22Rv1 (cell line): ENCODE data around the gene GNAT2.

Source experiments
- CTCF ChIP-seq: fragments of 450-650 bp; IDR thresholded peaks from 2 replicates; pipeline ENCODE4 v1.5.1; 2017; ENCODE audit warnings: mild to moderate bottlenecking
- ZFX ChIP-seq: fragments of 450-650 bp; IDR thresholded peaks from 2 replicates; pipeline ENCODE4 v1.6.1; 2017; ENCODE audit warnings: antibody characterized with exemption, borderline replicate concordance

GRCh38 chr1:109592916-109593315 is 26.5 kb downstream of the GNAT2 start:
- TF ChIP-seq CTCF (no peak), ZFX (no peak)
